PC-3 (cell line): ENCODE results near the gene NSUN3. TPM values are rescaled to one million over a fixed set of nuclear protein-coding genes. Genes with fewer than 3 reads are reported as not detected.

Source experiments
- ATAC-seq: fragments of 200-7000 bp; cut with Tn5 transposase; 2 replicates; pipeline ENCODE4 v1.9.1; 2020; ENCODE audit warnings: mild to moderate bottlenecking, moderate library complexity
- BruUV-seq: library from RNA; stranded (reverse); fragments of 400-500 nt; replicated peaks from 2 replicates; lab custom pipeline; 2021; lab: Mats Ljungman, UMichigan
- CTCF ChIA-PET: fragments of 300-600 bp; sonication (Branson Sonifier 250); formaldehyde crosslinking; loops from one replicate; lab custom pipeline; 2022; ENCODE audit warnings: antibody characterized with exemption; lab: Charles Lee
- POLR2A ChIA-PET: fragments of 300-600 bp; sonication (Branson Sonifier 250); formaldehyde crosslinking; loops from one replicate; lab custom pipeline; 2022; ENCODE audit warnings: antibody characterized with exemption; ENCODE audit not compliant: unreplicated experiment; lab: Charles Lee
- DNase-seq: peaks from one replicate; pipeline ENCODE4 v3.0.0-alpha.2; 2015
- H2AFZ ChIP-seq: fragments of 300-600 bp; sonication (generic); 2 replicates; pipeline ENCODE4 v1.6.0; 2016; ENCODE audit warnings: antibody characterized with exemption, low read length
- H3F3A ChIP-seq: fragments of 300-600 bp; sonication (generic); one replicate; pipeline ENCODE4 v1.6.0; 2017; ENCODE audit warnings: antibody characterized with exemption, low read length, control low read depth, mild to moderate bottlenecking; ENCODE audit not compliant: unreplicated experiment
- H3K27ac ChIP-seq: fragments of 300-600 bp; sonication (generic); 2 replicates; pipeline ENCODE4 v1.5.1; 2016; ENCODE audit warnings: mild to moderate bottlenecking, low read length
- H3K27me3 ChIP-seq: fragments of 300-600 bp; sonication (generic); 2 replicates; pipeline ENCODE4 v1.6.1; 2016; ENCODE audit warnings: low read length, mixed read lengths
- H3K36me3 ChIP-seq: fragments of 300-600 bp; sonication (generic); 2 replicates; pipeline ENCODE4 v1.6.1; 2016; ENCODE audit warnings: low read depth, mixed run types, low read length, mixed read lengths
- H3K4me1 ChIP-seq: fragments of 300-600 bp; sonication (generic); 2 replicates; pipeline ENCODE4 v1.5.1; 2016; ENCODE audit warnings: low read length; ENCODE audit not compliant: insufficient read depth
- H3K4me2 ChIP-seq: fragments of 300-600 bp; sonication (generic); 2 replicates; pipeline ENCODE4 v1.6.0; 2016; ENCODE audit warnings: low read length
- H3K4me3 ChIP-seq: fragments of 300-600 bp; sonication (generic); 2 replicates; pipeline ENCODE4 v1.5.1; 2016; ENCODE audit warnings: mild to moderate bottlenecking, low read length, mixed read lengths
- H3K79me2 ChIP-seq: fragments of 300-600 bp; sonication (generic); 2 replicates; pipeline ENCODE4 v1.6.1; 2017; ENCODE audit warnings: low read length, mixed read lengths
- H3K9ac ChIP-seq: fragments of 300-600 bp; sonication (generic); 2 replicates; pipeline ENCODE4 v1.6.0; 2016; ENCODE audit warnings: mild to moderate bottlenecking, low read length
- H3K9me2 ChIP-seq: fragments of 300-600 bp; sonication (generic); replicated peaks from 2 replicates; pipeline ENCODE4 v1.6.1; 2016; ENCODE audit warnings: mixed run types, low read length, mixed read lengths
- H3K9me3 ChIP-seq: fragments of 300-600 bp; sonication (generic); 2 replicates; pipeline ENCODE4 v1.6.1; 2016; ENCODE audit warnings: low read length, mixed read lengths
- H4K20me1 ChIP-seq: fragments of 300-600 bp; sonication (generic); 2 replicates; pipeline ENCODE4 v1.6.1; 2016; ENCODE audit warnings: low read length, mixed read lengths
- EZH2 ChIP-seq: fragments of 300-600 bp; sonication (generic); IDR thresholded peaks from one replicate; pipeline ENCODE4 v1.6.1; 2017; ENCODE audit warnings: antibody characterized with exemption, mild to moderate bottlenecking, low read length; ENCODE audit not compliant: unreplicated experiment
- EZH2phosphoT487 ChIP-seq: fragments of 300-600 bp; sonication (generic); IDR thresholded peaks from 2 replicates; pipeline ENCODE4 v1.6.1; 2018; ENCODE audit warnings: mild to moderate bottlenecking, antibody characterized with exemption, low read length, borderline replicate concordance
- intact Hi-C: fragments of 100-400 bp; cut with micrococcal nuclease; formaldehyde crosslinking; loops from 2 replicates; pipeline ENCODE4 v1.9.0; 2023
- total RNA-seq: library from RNA; depleted of rRNA; stranded (reverse); fragments of >200 nt; gene quantifications from 2 replicates; pipeline ENCODE4 v1.2.3, GENCODE V29; 2014
- TF ChIP-seq, protein P1 (sequence below): fragments of 300-600 bp; sonication (generic); conservative IDR thresholded peaks from 2 replicates; pipeline ENCODE4 v1.5.1; 2017; ENCODE audit warnings: antibody characterized with exemption, low read depth, mild to moderate bottlenecking, low read length

The NSUN3 gene
- total RNA-seq, 1 experiment from 2014 or later = 4.4 TPM

DNA sequence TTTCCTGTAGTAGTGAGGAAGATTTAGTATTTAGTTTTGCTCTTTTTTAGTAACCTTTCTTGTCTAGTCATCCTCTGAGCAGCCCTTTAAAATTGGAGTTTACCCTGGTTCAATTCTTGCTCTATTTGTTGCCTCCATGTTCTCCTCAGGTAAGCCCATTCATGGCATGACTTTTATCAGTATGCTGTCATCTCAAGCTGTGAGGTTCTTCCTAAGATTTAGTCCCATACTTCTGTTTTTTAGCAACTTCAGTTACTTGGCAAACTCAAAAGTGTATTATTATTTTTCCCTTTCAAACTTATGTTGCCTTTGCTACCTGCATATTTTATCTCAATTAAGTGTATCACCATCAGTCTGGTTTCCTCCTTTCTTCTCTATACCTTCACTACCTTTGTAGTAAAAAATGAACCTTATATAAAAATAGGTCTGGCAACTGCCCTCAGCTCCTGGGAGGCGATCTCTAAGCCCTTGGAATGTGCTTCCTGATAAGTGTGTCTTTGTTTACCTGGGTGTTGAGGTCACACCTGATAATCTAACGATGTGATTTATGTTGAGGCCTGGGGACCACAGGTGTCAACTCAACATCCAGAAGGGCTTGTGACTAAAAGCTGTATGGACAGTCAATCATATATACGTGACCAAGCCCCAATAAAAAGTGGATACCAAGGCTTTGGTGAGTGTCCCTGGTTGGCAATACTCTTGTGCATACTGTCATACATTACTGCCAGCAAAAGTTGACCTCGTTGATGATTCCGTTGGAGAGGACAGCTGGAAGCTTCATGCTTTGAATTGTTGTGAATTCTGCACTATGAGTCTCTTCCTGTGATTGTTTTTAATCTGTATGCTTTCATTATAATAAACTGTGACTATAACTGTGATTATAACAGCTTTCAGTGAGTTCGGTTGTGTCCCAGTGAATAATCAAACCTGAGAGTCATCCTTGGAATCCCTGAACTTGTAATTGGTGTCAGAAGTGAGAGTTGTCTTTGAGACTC lies 3.9 kb downstream of the NSUN3 start:
- no peak overlapping the region for H3K4me2 ChIP-seq
- intact Hi-C loops = loop anchor here (5.0 kb wide), 1 partner anchor 225 kb away; no protein-coding TSS in a partner anchor
- TF ChIP-seq, protein P1, sequence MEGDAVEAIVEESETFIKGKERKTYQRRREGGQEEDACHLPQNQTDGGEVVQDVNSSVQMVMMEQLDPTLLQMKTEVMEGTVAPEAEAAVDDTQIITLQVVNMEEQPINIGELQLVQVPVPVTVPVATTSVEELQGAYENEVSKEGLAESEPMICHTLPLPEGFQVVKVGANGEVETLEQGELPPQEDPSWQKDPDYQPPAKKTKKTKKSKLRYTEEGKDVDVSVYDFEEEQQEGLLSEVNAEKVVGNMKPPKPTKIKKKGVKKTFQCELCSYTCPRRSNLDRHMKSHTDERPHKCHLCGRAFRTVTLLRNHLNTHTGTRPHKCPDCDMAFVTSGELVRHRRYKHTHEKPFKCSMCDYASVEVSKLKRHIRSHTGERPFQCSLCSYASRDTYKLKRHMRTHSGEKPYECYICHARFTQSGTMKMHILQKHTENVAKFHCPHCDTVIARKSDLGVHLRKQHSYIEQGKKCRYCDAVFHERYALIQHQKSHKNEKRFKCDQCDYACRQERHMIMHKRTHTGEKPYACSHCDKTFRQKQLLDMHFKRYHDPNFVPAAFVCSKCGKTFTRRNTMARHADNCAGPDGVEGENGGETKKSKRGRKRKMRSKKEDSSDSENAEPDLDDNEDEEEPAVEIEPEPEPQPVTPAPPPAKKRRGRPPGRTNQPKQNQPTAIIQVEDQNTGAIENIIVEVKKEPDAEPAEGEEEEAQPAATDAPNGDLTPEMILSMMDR = no peak
- TF ChIP-seq EZH2 (no peak), EZH2phosphoT487 (no peak)

DNA sequence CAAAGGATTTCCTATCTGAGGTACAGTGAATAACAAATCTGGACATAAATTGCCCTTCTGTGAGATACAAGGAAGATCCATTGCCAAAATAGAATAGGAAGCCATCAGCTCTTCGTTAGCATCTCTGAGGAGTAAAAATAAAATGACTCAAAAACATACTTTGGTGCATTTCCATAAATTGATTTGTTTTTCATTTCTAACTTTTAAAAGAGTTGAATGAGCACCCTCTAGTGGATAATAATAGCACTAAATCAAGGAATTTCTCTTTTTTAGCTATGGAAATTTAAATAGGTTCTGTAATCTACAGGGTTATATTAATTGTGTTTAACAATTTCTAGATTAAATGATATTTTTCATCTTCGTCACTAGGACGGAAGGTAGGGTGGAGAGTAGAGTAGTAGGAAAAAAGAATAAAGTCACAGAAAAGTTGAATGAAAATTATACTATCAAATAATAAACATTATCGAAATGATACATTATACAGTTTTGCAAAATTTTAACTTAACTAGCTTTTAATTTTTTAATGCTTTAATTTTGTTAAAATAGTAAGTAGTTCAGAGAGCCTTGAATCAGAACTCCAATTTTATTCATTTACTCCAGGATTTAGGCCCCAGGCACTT lies 6.4 kb downstream of the NSUN3 start:
- H3K27ac ChIP-seq = no peak overlapping the region
- H3K79me2 ChIP-seq = peaks cover 5% of the 10 kb centered on the region
- 0 out of 2 replicates have a peak, but pooled peaks cover 10% of the 10 kb centered on the region for H3K36me3 ChIP-seq
- H3K9me3 ChIP-seq = no peaks in the 10 kb centered on the region
- H2AFZ ChIP-seq = no peak overlapping the region
- no peaks in the 10 kb centered on the region for H3K27me3 ChIP-seq
- ChIA-PET CTCF (interaction anchor here (0.5 to 1.2 kb wide), 8 partner anchors 18 to 228 kb away, joined by 3 to 8 read pairs (median 3); no protein-coding TSS in a partner anchor), POLR2A (no interaction called here)
- H3K4me2 ChIP-seq = no peak overlapping the region
- no peaks in the 10 kb centered on the region for H3K9me2 ChIP-seq
- no peak for TF ChIP-seq EZH2phosphoT487
- TF ChIP-seq, protein P1 = peak; percentile 83
- intact Hi-C loops = loop anchor here (1.0 to 5.0 kb wide), 2 partner anchors 65 to 227 kb away; no protein-coding TSS in a partner anchor
- H3K4me3 ChIP-seq = no peak overlapping the region
- H3F3A ChIP-seq = no peaks in the 10 kb centered on the region
- peaks cover 6% of the 10 kb centered on the region for H3K4me1 ChIP-seq
- DNase-seq = peak; percentile 58
- no TSS peak for BruUV-seq
- peak; percentile 24; the same call in 1 of the 2 replicates for ATAC-seq
- H3K9ac ChIP-seq = no peak overlapping the region
- H4K20me1 ChIP-seq = no peaks in the 10 kb centered on the region

More for the DNA sequence above, 3.9 kb downstream of the NSUN3 start:
- H3F3A ChIP-seq = no peaks in the 10 kb centered on the region
- H3K4me3 ChIP-seq = no peak overlapping the region
- no TSS peak for BruUV-seq
- H3K9ac ChIP-seq = no peak overlapping the region
- CTCF ChIA-PET = no interaction called here
- H2AFZ ChIP-seq = no peak overlapping the region
- peaks cover 17% of the 10 kb centered on the region for H3K4me1 ChIP-seq
- DNase-seq (no peak), ATAC-seq (no peak)
- H3K79me2 ChIP-seq = peaks cover 22% of the 10 kb centered on the region
- no peak overlapping the region for H3K27ac ChIP-seq
- no peaks in the 10 kb centered on the region for H4K20me1 ChIP-seq
- no peaks in the 10 kb centered on the region for H3K9me2 ChIP-seq
- no peaks in the 10 kb centered on the region for H3K27me3 ChIP-seq
- H3K36me3 ChIP-seq = 0 out of 2 replicates have a peak, but pooled peaks cover 7% of the 10 kb centered on the region
- POLR2A ChIA-PET = no interaction called here
- H3K9me3 ChIP-seq = no peaks in the 10 kb centered on the region
